Breast epithelium (tissue), 4 donors: Measurements from ENCODE around the gene ELAVL1. TPM values are rescaled to one million over a fixed set of nuclear protein-coding genes. Genes with fewer than 3 reads are reported as not detected.
A peak's percentile ranks its signal among the peaks of the same experiment; 100 is the strongest.

Source experiments
- DNase-seq, 2 donors: peaks; one replicate each; pipeline ENCODE4 v3.0.0-alpha.2; 2019; ENCODE audit warnings: low spot score in 2 of 2
- H3K27ac ChIP-seq, 2 donors: fragments of 200-600 bp; sonication (generic) in 1 of 2; one replicate each; pipeline ENCODE4 v1.5.1; 2016 to 2019; ENCODE audit warnings: mild to moderate bottlenecking in 1 of 2
- H3K27me3 ChIP-seq, 2 donors: fragments of 200-600 bp; sonication (generic) in 1 of 2; one replicate each; pipeline versions ENCODE4 v1.5.1 to v1.6.0; 2017 to 2019; ENCODE audit warnings: control low read depth in 1 of 2, mild to moderate bottlenecking in 1 of 2
- H3K36me3 ChIP-seq: fragments of 200-600 bp; one replicate; pipeline ENCODE4 v1.5.1; 2019
- H3K4me1 ChIP-seq, 2 donors: fragments of 200-600 bp; sonication (generic); one replicate each; pipeline ENCODE4 v1.5.1; 2016 to 2019; ENCODE audit warnings: control low read depth in 1 of 2
- H3K4me3 ChIP-seq, 3 donors: fragments of 200-600 bp; sonication (generic); 1 replicate in 2 of 3; 2 replicates in 1 of 3; pipeline ENCODE4 v1.5.1; 2016 to 2019; ENCODE audit warnings: mild to moderate bottlenecking in 3 of 3, moderate library complexity in 2 of 3
- H3K9me3 ChIP-seq, 2 donors: fragments of 200-600 bp; sonication (generic) in 1 of 2; one replicate each; pipeline ENCODE4 v1.5.1; 2016 to 2019; ENCODE audit warnings: control low read depth in 1 of 2
- POLR2A ChIP-seq: fragments of 450-650 bp; IDR thresholded peaks from one replicate; pipeline ENCODE4 v1.6.1; 2016; ENCODE audit warnings: antibody characterized with exemption, mild to moderate bottlenecking, moderate library complexity
- POLR2AphosphoS5 ChIP-seq, 3 donors: sonication (generic); formaldehyde crosslinking; IDR thresholded peaks; one replicate each; pipeline ENCODE4 v1.6.1; 2017; ENCODE audit warnings: antibody characterized with exemption in 3 of 3
- intact Hi-C: fragments of 100-400 bp; cut with DNase I; formaldehyde crosslinking; loops from one replicate; pipeline ENCODE4 v1.15.1; 2023; ENCODE audit warnings: low total_unique reads
- total RNA-seq, 3 donors: library from RNA; depleted of rRNA; stranded (reverse); fragments of >200 nt; gene quantifications; one replicate each; pipeline ENCODE4 v1.1.0, GENCODE V29; 2016
- TF ChIP-seq, protein P1 (sequence below), 3 donors: fragments of 450-650 bp; IDR thresholded peaks; one replicate each; pipeline ENCODE4 v1.5.1; 2016 to 2017; ENCODE audit warnings: antibody characterized with exemption in 3 of 3, mild to moderate bottlenecking in 3 of 3, moderate library complexity in 3 of 3

Gene ELAVL1
- 10 to 100 TPM; 28.6 to 30.8 (median 29.7) TPM for total RNA-seq

- peak within 1 kb of the TSS; percentile 79 to 92 for H3K27ac ChIP-seq
- H3K4me3 ChIP-seq = peak within 1 kb of the TSS; percentile 82 to 98 (median 86)
- peaks cover 14 to 33% of the 10 kb centered on the region in 2 donors for H3K4me1 ChIP-seq
- no peaks in the 10 kb centered on the region for H3K36me3 ChIP-seq
- TF ChIP-seq POLR2AphosphoS5 (IDR thresholded peaks at IDR 0.05) = peak in 1 of 3 donors; percentile 24
- TF ChIP-seq, protein P1, sequence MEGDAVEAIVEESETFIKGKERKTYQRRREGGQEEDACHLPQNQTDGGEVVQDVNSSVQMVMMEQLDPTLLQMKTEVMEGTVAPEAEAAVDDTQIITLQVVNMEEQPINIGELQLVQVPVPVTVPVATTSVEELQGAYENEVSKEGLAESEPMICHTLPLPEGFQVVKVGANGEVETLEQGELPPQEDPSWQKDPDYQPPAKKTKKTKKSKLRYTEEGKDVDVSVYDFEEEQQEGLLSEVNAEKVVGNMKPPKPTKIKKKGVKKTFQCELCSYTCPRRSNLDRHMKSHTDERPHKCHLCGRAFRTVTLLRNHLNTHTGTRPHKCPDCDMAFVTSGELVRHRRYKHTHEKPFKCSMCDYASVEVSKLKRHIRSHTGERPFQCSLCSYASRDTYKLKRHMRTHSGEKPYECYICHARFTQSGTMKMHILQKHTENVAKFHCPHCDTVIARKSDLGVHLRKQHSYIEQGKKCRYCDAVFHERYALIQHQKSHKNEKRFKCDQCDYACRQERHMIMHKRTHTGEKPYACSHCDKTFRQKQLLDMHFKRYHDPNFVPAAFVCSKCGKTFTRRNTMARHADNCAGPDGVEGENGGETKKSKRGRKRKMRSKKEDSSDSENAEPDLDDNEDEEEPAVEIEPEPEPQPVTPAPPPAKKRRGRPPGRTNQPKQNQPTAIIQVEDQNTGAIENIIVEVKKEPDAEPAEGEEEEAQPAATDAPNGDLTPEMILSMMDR (IDR thresholded peaks at IDR 0.05) = no peak
- no peaks in the 10 kb centered on the region for H3K27me3 ChIP-seq
- peak; percentile 84 to 88 for DNase-seq
- intact Hi-C loops = no loop called here
- H3K9me3 ChIP-seq = no peaks in the 10 kb centered on the region
Measured at GRCh38 chr19:8005534-8006256, at the start of gene ELAVL1. ELAVL1 (minus strand) TSS chr19:8005641; CDS start chr19:7991815, 13,826 bp downstream.

DNA sequence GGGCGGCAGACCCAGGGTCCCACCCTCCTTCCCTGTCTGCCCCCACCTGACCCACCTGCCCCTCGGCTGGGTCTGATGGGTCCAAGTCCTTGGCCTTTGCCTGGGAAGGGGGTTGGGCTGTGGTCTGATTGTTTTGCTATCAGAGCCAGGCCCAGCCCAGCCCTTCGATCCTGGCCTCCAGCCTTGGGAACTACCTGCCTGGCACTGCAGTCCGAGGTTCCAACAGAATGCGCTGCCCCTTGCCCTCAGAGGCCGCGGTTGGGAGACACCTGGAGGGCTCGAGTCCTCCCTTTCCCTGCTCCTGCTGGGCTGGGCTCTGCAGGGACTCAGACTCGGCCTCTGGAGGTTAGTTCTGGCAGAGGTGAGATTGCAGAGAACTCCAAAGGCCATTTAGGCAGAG, 48.7 kb upstream of the ELAVL1 start:
- no peak for DNase-seq
- Histone ChIP-seq H3K4me3 (no peak overlapping the region), H3K9me3 (no peaks in the 10 kb centered on the region), H3K27ac (no peak overlapping the region), H3K36me3 (no peaks in the 10 kb centered on the region), H3K27me3 (no peaks in the 10 kb centered on the region), H3K4me1 (no peaks in the 10 kb centered on the region)
- intact Hi-C loops = no loop called here
- no peak for TF ChIP-seq POLR2AphosphoS5 (IDR thresholded peaks at IDR 0.05)
- TF ChIP-seq, protein P1 (IDR thresholded peaks at IDR 0.05) = no peak
- no peak for TF ChIP-seq POLR2A

- no peak within 1 kb of the TSS for H3K27ac ChIP-seq
- H3K9me3 ChIP-seq = no peaks in the 10 kb centered on the region
- no peaks in the 10 kb centered on the region for H3K36me3 ChIP-seq
- TF ChIP-seq POLR2AphosphoS5 (IDR thresholded peaks at IDR 0.05) = no peak
- TF ChIP-seq, protein P1 (IDR thresholded peaks at IDR 0.05) = no peak
- DNase-seq = no peak
- no peak within 1 kb of the TSS for H3K4me3 ChIP-seq
- H3K27me3 ChIP-seq = no peaks in the 10 kb centered on the region
- H3K4me1 ChIP-seq = no peaks in the 10 kb centered on the region
- intact Hi-C loops = no loop called here
Measured at GRCh38 chr19:8052464-8052859, 47.0 kb upstream of the ELAVL1 start, which contains the start of gene CCL25. CCL25 (plus strand) TSS chr19:8052760; CDS start chr19:8053050, 290 bp downstream.

DNA sequence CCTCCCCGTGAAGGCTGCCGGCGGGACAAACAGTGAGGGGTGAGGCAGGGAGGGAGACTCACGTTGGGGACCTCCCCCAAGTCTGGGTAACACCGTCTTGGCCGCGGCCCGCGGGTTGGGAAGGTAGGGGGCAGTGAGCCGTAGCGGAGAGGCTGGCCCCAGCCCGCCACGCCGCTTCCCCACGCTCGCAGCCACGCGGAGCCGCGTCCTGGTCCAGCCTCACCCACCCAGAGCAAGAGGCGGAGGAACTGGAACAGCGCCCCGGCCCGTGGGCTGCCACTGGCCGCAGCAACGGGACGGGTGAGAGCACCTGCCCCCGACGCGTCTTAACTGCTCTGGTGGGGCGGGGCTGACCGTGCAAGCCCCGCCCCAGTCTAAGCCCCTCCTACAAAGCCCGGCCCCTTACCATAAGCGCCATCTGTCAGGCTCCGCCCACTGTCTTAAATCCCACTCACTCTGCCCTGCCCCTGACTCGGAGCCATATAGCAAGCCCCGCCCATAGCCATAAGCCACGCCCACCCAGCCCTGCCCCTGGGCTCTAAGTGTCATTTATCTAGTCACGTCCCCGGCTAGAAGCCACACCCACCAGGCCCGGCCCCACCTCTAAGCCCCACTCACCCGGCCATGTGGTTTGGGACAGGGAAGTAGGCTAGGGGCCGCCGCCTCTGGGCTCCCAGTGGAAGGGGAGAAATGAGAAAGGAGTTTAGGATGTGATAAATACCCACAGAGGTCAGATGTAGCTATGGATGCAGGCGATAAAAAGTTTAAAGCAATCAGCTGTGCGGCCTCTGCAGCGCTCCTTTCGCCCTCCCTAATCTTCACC, 45.0 kb upstream of the ELAVL1 start:
- intact Hi-C loops = no loop called here
- no peak overlapping the region for H3K27ac ChIP-seq
- peak; percentile 55 to 64 for DNase-seq
- peak overlapping the region; percentile 8 to 63 (median 41) for H3K4me3 ChIP-seq
- no peaks in the 10 kb centered on the region for H3K36me3 ChIP-seq
- no peaks in the 10 kb centered on the region for H3K27me3 ChIP-seq
- H3K4me1 ChIP-seq = no peaks in the 10 kb centered on the region
- no peak for TF ChIP-seq POLR2AphosphoS5 (IDR thresholded peaks at IDR 0.05)
- TF ChIP-seq, protein P1 (IDR thresholded peaks at IDR 0.05) = no peak
- TF ChIP-seq POLR2A = no peak
- no peaks in the 10 kb centered on the region for H3K9me3 ChIP-seq
